Liver (tissue), 3 donors: ENCODE results near the gene POU4F1.

Source experiments
- ATF3 ChIP-seq: IDR thresholded peaks from 2 replicates; pipeline ENCODE4 v1.6.1; 2016; ENCODE audit warnings: antibody characterized with exemption
- CTCF ChIP-seq: fragments of 150-350 bp; IDR thresholded peaks from 2 replicates; pipeline ENCODE4 v1.5.1; 2017; ENCODE audit warnings: improper control_type of control experiment, low read depth, low read length; ENCODE audit not compliant: missing input control
- GABPA ChIP-seq, 2 donors: IDR thresholded peaks in 1 of 2; conservative IDR thresholded peaks in 1 of 2; 2 replicates each; pipeline ENCODE4 v1.6.1; 2016; ENCODE audit warnings: antibody characterized with exemption in 2 of 2, mild to moderate bottlenecking in 1 of 2, moderate library complexity in 1 of 2
- HNF4A ChIP-seq, 2 donors: conservative IDR thresholded peaks; 2 replicates each; pipeline ENCODE4 v1.6.1; 2016; ENCODE audit warnings: antibody characterized with exemption in 2 of 2, mild to moderate bottlenecking in 2 of 2
- MAX ChIP-seq: IDR thresholded peaks from 2 replicates; pipeline ENCODE4 v1.6.1; 2016; ENCODE audit warnings: antibody characterized with exemption
- RAD21 ChIP-seq, 2 donors: IDR thresholded peaks; 2 replicates each; pipeline ENCODE4 v1.6.1; 2016; ENCODE audit warnings: antibody characterized with exemption in 2 of 2, mild to moderate bottlenecking in 2 of 2
- REST ChIP-seq: IDR thresholded peaks from 2 replicates; pipeline ENCODE4 v1.6.1; 2016; ENCODE audit warnings: antibody characterized with exemption, mild to moderate bottlenecking
- SP1 ChIP-seq: IDR thresholded peaks from 2 replicates; pipeline ENCODE4 v1.6.1; 2018; ENCODE audit warnings: antibody characterized with exemption, mild to moderate bottlenecking
- TAF1 ChIP-seq: conservative IDR thresholded peaks from 2 replicates; pipeline ENCODE4 v1.6.1; 2016; ENCODE audit warnings: antibody characterized with exemption, mild to moderate bottlenecking
- YY1 ChIP-seq: IDR thresholded peaks from 2 replicates; pipeline ENCODE4 v1.6.1; 2016; ENCODE audit warnings: antibody characterized with exemption, mild to moderate bottlenecking
- ZBTB33 ChIP-seq: IDR thresholded peaks from 2 replicates; pipeline ENCODE4 v1.6.1; 2016; ENCODE audit warnings: antibody characterized with exemption
- donor health status: healthy.
- donor health status: healthy.

GRCh38 chr13:78608252-78608687 is 4.9 kb upstream of the POU4F1 start:
- TF ChIP-seq CTCF: no peak
- TF ChIP-seq ATF3: no peak
- TF ChIP-seq MAX: no peak
- no peak for TF ChIP-seq GABPA (IDR thresholded peaks at IDR 0.05 in 1 of 2, conservative IDR thresholded peaks at IDR 0.05 in 1 of 2)
- TF ChIP-seq SP1: no peak
- no peak for TF ChIP-seq TAF1
- TF ChIP-seq RAD21 (IDR thresholded peaks at IDR 0.05): no peak
- no peak for TF ChIP-seq REST
- no peak for TF ChIP-seq YY1
- no peak for TF ChIP-seq ZBTB33
- TF ChIP-seq HNF4A (conservative IDR thresholded peaks at IDR 0.05): no peak
